Hematopoietic multipotent progenitor cell treated with erythropoietin and hydrocortisone succinate and interleukin-3 and kit ligand, for 8 days (in vitro differentiated cells): Measurements from ENCODE around the gene SPRY2.
"Not testable (repeated sequence)": the region's sequence is repeated elsewhere in the genome, so short reads cannot be mapped to it uniquely, and the experiment has no call there.

Experiments used
- DNase-seq: peaks from one replicate; pipeline ENCODE4 v3.0.0-alpha.2; 2015

Gene SPRY2

GRCh38 chr13:80348314-80348713 is 7.4 kb upstream of the SPRY2 start:
- no peak for DNase-seq

- DNase-seq: no peak
Observed at GRCh38 chr13:80345771-80346510, 5.0 kb upstream of the SPRY2 start.

GRCh38 chr13:80344032-80344431 is 3.1 kb upstream of the SPRY2 start:
- DNase-seq: not testable (repeated sequence)

GRCh38 chr13:80342471-80343371 is 1.8 kb upstream of the SPRY2 start:
- DNase-seq: peak; percentile 76

- DNase-seq: peak; percentile 49
Observed at GRCh38 chr13:80341756-80342370, 937 bp upstream of the SPRY2 start.

- peak; percentile 65 for DNase-seq
Observed at GRCh38 chr13:80340651-80341100, 250 bp downstream of the SPRY2 start.

- DNase-seq: peak; percentile 18
Observed at GRCh38 chr13:80339912-80340650, 845 bp downstream of the SPRY2 start.

GRCh38 chr13:80339563-80339911 is 1.4 kb downstream of the SPRY2 start:
- peak; percentile 16 for DNase-seq

GRCh38 chr13:80338781-80339562 is 2.0 kb downstream of the SPRY2 start:
- peak; percentile 56 for DNase-seq

GRCh38 chr13:80337288-80338081 is 3.4 kb downstream of the SPRY2 start:
- DNase-seq: no peak

- DNase-seq: no peak
Observed at GRCh38 chr13:80336776-80337287, 4.1 kb downstream of the SPRY2 start.

GRCh38 chr13:80336370-80336769 is 4.6 kb downstream of the SPRY2 start:
- DNase-seq: no peak

GRCh38 chr13:80334597-80335260 is 6.2 kb downstream of the SPRY2 start:
- no peak for DNase-seq

- DNase-seq: no peak
Observed at GRCh38 chr13:80331984-80332383, 8.9 kb downstream of the SPRY2 start.

GRCh38 chr13:80329250-80329649 is 11.7 kb downstream of the SPRY2 start:
- no peak for DNase-seq

GRCh38 chr13:80319004-80319403 is 21.9 kb downstream of the SPRY2 start:
- DNase-seq: no peak

- DNase-seq: no peak
Observed at GRCh38 chr13:80314711-80315653, 25.9 kb downstream of the SPRY2 start.

- no peak for DNase-seq
Observed at GRCh38 chr13:80313668-80314256, 27.2 kb downstream of the SPRY2 start.

GRCh38 chr13:80312967-80313366 is 28.0 kb downstream of the SPRY2 start:
- no peak for DNase-seq
